OCI-LY3 (cell line): ENCODE measurements around the gene RIBC2.

Source experiments
- H2AFZ ChIP-seq: fragments of 200-600, 300-600 bp; shearing (Covaris generic); 2 replicates; pipeline ENCODE4 v1.6.0; 2014; ENCODE audit warnings: antibody characterized with exemption, low read depth, low read length
- H3K27ac ChIP-seq: fragments of 200-600, 300-600 bp; sonication (generic); 2 replicates; pipeline ENCODE4 v1.5.1; 2014; ENCODE audit warnings: mild to moderate bottlenecking, low read length, moderate library complexity, mixed read lengths
- H3K27me3 ChIP-seq: fragments of 200-600, 300-600 bp; sonication (generic); 2 replicates; pipeline ENCODE4 v1.6.1; 2014; ENCODE audit warnings: low read depth, low read length, mixed read lengths
- H3K36me3 ChIP-seq: fragments of 200-600, 300-600 bp; sonication (generic); replicated peaks from 2 replicates; pipeline ENCODE3; 2014; ENCODE audit warnings: low read depth, low read length, mixed read lengths
- H3K4me1 ChIP-seq: fragments of 300-600, 200-600 bp; sonication (generic); 2 replicates; pipeline ENCODE4 v1.6.1; 2014; ENCODE audit warnings: low read length, mixed read lengths
- H3K4me2 ChIP-seq: fragments of 200-600, 300-600 bp; sonication (generic); 2 replicates; pipeline ENCODE4 v1.6.1; 2014; ENCODE audit warnings: low read length, mixed read lengths
- H3K4me3 ChIP-seq: fragments of 300-600, 200-600 bp; sonication (generic); 2 replicates; pipeline ENCODE4 v1.5.1; 2014; ENCODE audit warnings: antibody characterized with exemption, mild to moderate bottlenecking, low read length, moderate library complexity
- H3K79me2 ChIP-seq: fragments of 300-600, 200-600 bp; shearing (Covaris generic); 2 replicates; pipeline ENCODE4 v1.6.1; 2014; ENCODE audit warnings: mild to moderate bottlenecking, low read length, mixed read lengths
- H3K9ac ChIP-seq: fragments of 300-600, 200-600 bp; shearing (Covaris generic); 2 replicates; pipeline ENCODE4 v1.6.0; 2014; ENCODE audit warnings: mild to moderate bottlenecking, low read length, moderate library complexity
- H3K9me3 ChIP-seq: fragments of 200-600, 300-600 bp; shearing (Covaris generic); 2 replicates; pipeline ENCODE4 v1.6.1; 2014; ENCODE audit warnings: low read length, mixed read lengths; ENCODE audit not compliant: insufficient read depth
- H4K20me1 ChIP-seq: fragments of 200-600, 300-600 bp; sonication (generic); 2 replicates; pipeline ENCODE4 v1.6.1; 2016; ENCODE audit warnings: low read length, mixed read lengths; ENCODE audit not compliant: insufficient read depth
- EZH2phosphoT487 ChIP-seq: fragments of 200-600 bp; shearing (Covaris generic); IDR thresholded peaks from 2 replicates; pipeline ENCODE4 v1.6.1; 2018; ENCODE audit warnings: antibody characterized with exemption, mixed run types, low read depth
- TF ChIP-seq, protein P1 (sequence below): fragments of 200-600, 300-600 bp; sonication (generic); IDR thresholded peaks from 2 replicates; pipeline ENCODE4 v1.5.1; 2014; ENCODE audit warnings: antibody characterized with exemption, low read length, low read depth

RIBC2 gene

DNA sequence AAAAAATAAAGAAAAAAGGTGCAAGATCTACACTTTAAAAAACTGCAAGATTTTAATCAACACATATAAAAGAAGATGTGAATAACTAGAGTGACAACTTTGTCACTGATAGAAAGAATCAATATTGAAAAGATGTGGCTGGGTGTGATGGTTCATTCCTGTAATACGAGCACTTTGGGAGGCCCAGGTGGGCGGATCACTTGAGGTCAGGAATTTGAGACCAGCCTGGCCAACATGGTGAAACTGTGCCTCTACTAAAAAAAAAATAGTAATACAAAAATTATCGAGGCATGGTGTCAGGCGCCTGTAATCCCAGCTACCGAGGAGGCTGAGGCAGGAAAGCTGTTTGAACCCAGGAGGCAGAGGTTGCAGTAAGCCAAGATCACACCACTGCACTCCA is 68.2 kb downstream of the RIBC2 start:
- Histone ChIP-seq H3K79me2 (no peaks in the 10 kb centered on the region), H3K9ac (no peak overlapping the region), H3K27me3 (peaks cover 30% of the 10 kb centered on the region; the same call in 1 of the 2 replicates), H3K4me3 (no peak overlapping the region), H3K27ac (no peak overlapping the region), H3K36me3 (no peaks in the 10 kb centered on the region), H4K20me1 (no peaks in the 10 kb centered on the region), H3K4me1 (no peaks in the 10 kb centered on the region), H3K9me3 (no peaks in the 10 kb centered on the region), H2AFZ (no peak overlapping the region), H3K4me2 (no peak overlapping the region)
- TF ChIP-seq, protein P1, sequence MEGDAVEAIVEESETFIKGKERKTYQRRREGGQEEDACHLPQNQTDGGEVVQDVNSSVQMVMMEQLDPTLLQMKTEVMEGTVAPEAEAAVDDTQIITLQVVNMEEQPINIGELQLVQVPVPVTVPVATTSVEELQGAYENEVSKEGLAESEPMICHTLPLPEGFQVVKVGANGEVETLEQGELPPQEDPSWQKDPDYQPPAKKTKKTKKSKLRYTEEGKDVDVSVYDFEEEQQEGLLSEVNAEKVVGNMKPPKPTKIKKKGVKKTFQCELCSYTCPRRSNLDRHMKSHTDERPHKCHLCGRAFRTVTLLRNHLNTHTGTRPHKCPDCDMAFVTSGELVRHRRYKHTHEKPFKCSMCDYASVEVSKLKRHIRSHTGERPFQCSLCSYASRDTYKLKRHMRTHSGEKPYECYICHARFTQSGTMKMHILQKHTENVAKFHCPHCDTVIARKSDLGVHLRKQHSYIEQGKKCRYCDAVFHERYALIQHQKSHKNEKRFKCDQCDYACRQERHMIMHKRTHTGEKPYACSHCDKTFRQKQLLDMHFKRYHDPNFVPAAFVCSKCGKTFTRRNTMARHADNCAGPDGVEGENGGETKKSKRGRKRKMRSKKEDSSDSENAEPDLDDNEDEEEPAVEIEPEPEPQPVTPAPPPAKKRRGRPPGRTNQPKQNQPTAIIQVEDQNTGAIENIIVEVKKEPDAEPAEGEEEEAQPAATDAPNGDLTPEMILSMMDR: no peak
- no peak for TF ChIP-seq EZH2phosphoT487
